Activated T-cell treated with anti-CD3 and anti-CD28 coated beads, Interleukin-2, amount 50 U/mL, for 72 hours (primary cell): ENCODE measurements around the gene SYMPK. TPM values are rescaled to one million over a fixed set of nuclear protein-coding genes. Genes with fewer than 3 reads are reported as not detected.
A peak's percentile ranks its signal among the peaks of the same experiment; 100 is the strongest.

Experiments
- ATAC-seq, 2 donors: fragments of 150-1000 bp; cut with Tn5 transposase; replicated peaks in 1 of 2; 2 replicates each; pipeline ENCODE4 v1.10.0; 2021; ENCODE audit warnings: moderate library complexity in 2 of 2, mild to moderate bottlenecking in 1 of 2
- DNase-seq, 2 donors: peaks; one replicate each; pipeline ENCODE4 v3.0.0; 2021 to 2022; ENCODE audit warnings: mixed read lengths in 1 of 2
- H3K27ac Mint-ChIP-seq: one replicate; pipeline ENCODE4 v1.8.0; 2022; ENCODE audit warnings: mild to moderate bottlenecking, moderate library complexity, mixed read lengths
- H3K27me3 Mint-ChIP-seq: one replicate; pipeline ENCODE4 v1.8.0; 2022; ENCODE audit warnings: low read depth, mixed read lengths
- H3K36me3 Mint-ChIP-seq, 2 donors: one replicate each; pipeline ENCODE4 v1.8.0; 2022; ENCODE audit warnings: mixed read lengths in 2 of 2, mild to moderate bottlenecking in 1 of 2; ENCODE audit not compliant: insufficient read depth in 2 of 2
- H3K4me1 Mint-ChIP-seq: one replicate; pipeline ENCODE4 v1.8.0; 2022; ENCODE audit warnings: low read depth, mixed read lengths
- H3K4me3 Mint-ChIP-seq, 2 donors: one replicate each; pipeline ENCODE4 v1.8.0; 2022; ENCODE audit warnings: mild to moderate bottlenecking in 2 of 2, mixed read lengths in 2 of 2, moderate library complexity in 2 of 2
- H3K9me3 Mint-ChIP-seq, 2 donors: one replicate each; pipeline ENCODE4 v1.8.0; 2022; ENCODE audit warnings: mixed read lengths in 2 of 2
- total RNA-seq, 2 donors: library from RNA; stranded (reverse); gene quantifications; one replicate each; pipeline ENCODE4 v1.2.3, GENCODE V29; 2022

SYMPK gene
- total RNA-seq, 2 donors from 2014 or later, result 95.5 to 112 TPM

- ATAC-seq, result no peak
- peaks cover 9 to 33% of the 10 kb centered on the region in 2 donors for H3K36me3 Mint-ChIP-seq
- no peaks in the 10 kb centered on the region for H3K27me3 Mint-ChIP-seq
- no peak overlapping the region for H3K27ac Mint-ChIP-seq
- H3K9me3 Mint-ChIP-seq, result no peaks in the 10 kb centered on the region
- no peak overlapping the region for H3K4me3 Mint-ChIP-seq
- no peak for DNase-seq
- H3K4me1 Mint-ChIP-seq, result no peaks in the 10 kb centered on the region
These were observed 10.7 kb downstream of the SYMPK start for GRCh38 chr19:45852145-45852750.

GRCh38 chr19:45848922-45849321 is 14.0 kb downstream of the SYMPK start:
- Mint-ChIP-seq H3K27ac (no peak overlapping the region), H3K4me3 (no peak overlapping the region), H3K9me3 (no peaks in the 10 kb centered on the region), H3K36me3 (peaks cover 11 to 39% of the 10 kb centered on the region in 2 donors), H3K4me1 (no peaks in the 10 kb centered on the region), H3K27me3 (no peaks in the 10 kb centered on the region)
- DNase-seq (no peak), ATAC-seq (no peak)

- no peaks in the 10 kb centered on the region for H3K4me1 Mint-ChIP-seq
- H3K36me3 Mint-ChIP-seq, result peaks cover 11 to 43% of the 10 kb centered on the region in 2 donors
- no peaks in the 10 kb centered on the region for H3K27me3 Mint-ChIP-seq
- no peaks in the 10 kb centered on the region for H3K9me3 Mint-ChIP-seq
- ATAC-seq (no peak), DNase-seq (no peak)
- no peak overlapping the region for H3K27ac Mint-ChIP-seq
- no peak overlapping the region for H3K4me3 Mint-ChIP-seq
These were observed 15.3 kb downstream of the SYMPK start for GRCh38 chr19:45847663-45848062.

- no peak overlapping the region for H3K4me3 Mint-ChIP-seq
- no peak for DNase-seq
- no peaks in the 10 kb centered on the region for H3K27me3 Mint-ChIP-seq
- H3K36me3 Mint-ChIP-seq, result peaks cover 13 to 58% of the 10 kb centered on the region in 2 donors
- no peaks in the 10 kb centered on the region for H3K9me3 Mint-ChIP-seq
- ATAC-seq, result no peak
- no peaks in the 10 kb centered on the region for H3K4me1 Mint-ChIP-seq
- H3K27ac Mint-ChIP-seq, result no peak overlapping the region
These were observed 20.7 kb downstream of the SYMPK start for GRCh38 chr19:45842198-45842597.

- H3K36me3 Mint-ChIP-seq, result peaks cover 16 to 51% of the 10 kb centered on the region in 2 donors
- H3K4me1 Mint-ChIP-seq, result no peaks in the 10 kb centered on the region
- no peak overlapping the region for H3K4me3 Mint-ChIP-seq
- no peak overlapping the region for H3K27ac Mint-ChIP-seq
- no peaks in the 10 kb centered on the region for H3K9me3 Mint-ChIP-seq
- ATAC-seq (no peak), DNase-seq (no peak)
- H3K27me3 Mint-ChIP-seq, result no peaks in the 10 kb centered on the region
These were observed 28.0 kb downstream of the SYMPK start for GRCh38 chr19:45834970-45835369.

GRCh38 chr19:45828945-45829344 is 34.0 kb downstream of the SYMPK start:
- no peak overlapping the region for H3K4me3 Mint-ChIP-seq
- no peaks in the 10 kb centered on the region for H3K9me3 Mint-ChIP-seq
- DNase-seq (no peak), ATAC-seq (no peak)
- H3K27ac Mint-ChIP-seq, result no peak overlapping the region
- H3K27me3 Mint-ChIP-seq, result no peaks in the 10 kb centered on the region
- H3K36me3 Mint-ChIP-seq, result peaks cover 12 to 33% of the 10 kb centered on the region in 2 donors
- peaks cover 4% of the 10 kb centered on the region for H3K4me1 Mint-ChIP-seq

GRCh38 chr19:45828523-45828922 is 34.4 kb downstream of the SYMPK start:
- Mint-ChIP-seq H3K9me3 (no peaks in the 10 kb centered on the region), H3K27me3 (no peaks in the 10 kb centered on the region), H3K36me3 (peaks cover 12 to 33% of the 10 kb centered on the region in 2 donors), H3K4me3 (no peak overlapping the region), H3K4me1 (peaks cover 4% of the 10 kb centered on the region), H3K27ac (peak overlapping the region; percentile 26)
- DNase-seq (no peak), ATAC-seq (no peak)

GRCh38 chr19:45827459-45828093 is 35.4 kb downstream of the SYMPK start:
- H3K9me3 Mint-ChIP-seq, result no peaks in the 10 kb centered on the region
- peaks cover 12 to 32% of the 10 kb centered on the region in 2 donors for H3K36me3 Mint-ChIP-seq
- ATAC-seq (no peak), DNase-seq (no peak)
- peaks cover 4% of the 10 kb centered on the region for H3K4me1 Mint-ChIP-seq
- H3K27me3 Mint-ChIP-seq, result no peaks in the 10 kb centered on the region
- no peak overlapping the region for H3K27ac Mint-ChIP-seq
- H3K4me3 Mint-ChIP-seq, result no peak overlapping the region

GRCh38 chr19:45826934-45827333 is 36.0 kb downstream of the SYMPK start:
- Mint-ChIP-seq H3K27ac (no peak overlapping the region), H3K4me3 (no peak overlapping the region), H3K36me3 (peaks cover 12 to 29% of the 10 kb centered on the region in 2 donors), H3K27me3 (no peaks in the 10 kb centered on the region), H3K4me1 (peaks cover 4% of the 10 kb centered on the region), H3K9me3 (no peaks in the 10 kb centered on the region)
- ATAC-seq (no peak), DNase-seq (no peak)

GRCh38 chr19:45825917-45826893 is 36.7 kb downstream of the SYMPK start:
- peak overlapping the region; percentile 12 for H3K27ac Mint-ChIP-seq
- H3K4me1 Mint-ChIP-seq, result peaks cover 4% of the 10 kb centered on the region
- H3K9me3 Mint-ChIP-seq, result no peaks in the 10 kb centered on the region
- H3K4me3 Mint-ChIP-seq, result no peak overlapping the region
- ATAC-seq (no peak), DNase-seq (no peak)
- peaks cover 10 to 24% of the 10 kb centered on the region in 2 donors for H3K36me3 Mint-ChIP-seq
- no peaks in the 10 kb centered on the region for H3K27me3 Mint-ChIP-seq

GRCh38 chr19:45825263-45825605 is 37.7 kb downstream of the SYMPK start:
- no peak overlapping the region for H3K4me3 Mint-ChIP-seq
- no peaks in the 10 kb centered on the region for H3K27me3 Mint-ChIP-seq
- no peaks in the 10 kb centered on the region for H3K9me3 Mint-ChIP-seq
- H3K4me1 Mint-ChIP-seq, result peaks cover 4% of the 10 kb centered on the region
- no peak for DNase-seq
- ATAC-seq, result no peak
- no peak overlapping the region for H3K27ac Mint-ChIP-seq
- H3K36me3 Mint-ChIP-seq, result peaks cover 10 to 19% of the 10 kb centered on the region in 2 donors

GRCh38 chr19:45824531-45825262 is 38.2 kb downstream of the SYMPK start:
- Mint-ChIP-seq H3K27ac (no peak overlapping the region), H3K36me3 (peaks cover 10 to 17% of the 10 kb centered on the region in 2 donors)

More at GRCh38 chr19:45824531-45825262, 38.2 kb downstream of the SYMPK start:
- Mint-ChIP-seq H3K4me3 (no peak overlapping the region), H3K27me3 (no peaks in the 10 kb centered on the region), H3K9me3 (no peaks in the 10 kb centered on the region), H3K4me1 (peaks cover 4% of the 10 kb centered on the region)
- no peak for ATAC-seq
- no peak for DNase-seq
